A673 (cell line): ENCODE measurements around the gene RAPGEF3. TPM values are rescaled to one million over a fixed set of nuclear protein-coding genes. Genes with fewer than 3 reads are reported as not detected.

Experiments used
- BruUV-seq: library from RNA; stranded (reverse); fragments of 400-500 nt; replicated peaks from 2 replicates; lab custom pipeline; 2021; lab: Mats Ljungman, UMichigan
- CTCF ChIA-PET: fragments of 300-600 bp; sonication (Branson Sonifier 250); formaldehyde crosslinking; loops from one replicate; lab custom pipeline; 2022; ENCODE audit warnings: antibody characterized with exemption; lab: Charles Lee
- POLR2A ChIA-PET: fragments of 300-600 bp; sonication (Branson Sonifier 250); formaldehyde crosslinking; loops from one replicate; lab custom pipeline; 2022; ENCODE audit warnings: antibody characterized with exemption; ENCODE audit not compliant: low non-redundant PET; lab: Charles Lee
- DNase-seq: peaks from one replicate; pipeline ENCODE4 v3.0.0-alpha.2; 2015; ENCODE audit warnings: low spot score
- H3K27ac ChIP-seq: fragments of 200-600 bp; sonication (generic); 2 replicates; pipeline ENCODE4 v1.5.1; 2016; ENCODE audit warnings: mixed run types, low read depth, mild to moderate bottlenecking, mixed read lengths, antibody characterized with exemption, low read length; ENCODE audit not compliant: poor library complexity, severe bottlenecking
- H3K27me3 ChIP-seq: fragments of 200-600 bp; sonication (generic); replicated peaks from 2 replicates; pipeline ENCODE4 v1.6.1; 2017; ENCODE audit warnings: mixed run types, low read depth, mild to moderate bottlenecking, mixed read lengths, antibody characterized with exemption, low read length; ENCODE audit not compliant: insufficient read depth, poor library complexity
- H3K36me3 ChIP-seq: fragments of 200-600 bp; sonication (generic); 2 replicates; pipeline ENCODE4 v1.6.1; 2016; ENCODE audit warnings: mixed run types, mild to moderate bottlenecking, mixed read lengths, antibody characterized with exemption, low read length; ENCODE audit not compliant: insufficient read depth, poor library complexity, severe bottlenecking
- H3K4me1 ChIP-seq: fragments of 200-600 bp; sonication (generic); 2 replicates; pipeline ENCODE4 v1.6.1; 2017; ENCODE audit warnings: mixed run types, mild to moderate bottlenecking, mixed read lengths, antibody characterized with exemption, low read length; ENCODE audit not compliant: insufficient read depth, poor library complexity, severe bottlenecking
- H3K4me3 ChIP-seq: fragments of 200-600 bp; sonication (generic); 2 replicates; pipeline ENCODE4 v1.5.1; 2016; ENCODE audit warnings: low read depth, mixed run types, mild to moderate bottlenecking, mixed read lengths, low read length; ENCODE audit not compliant: poor library complexity, severe bottlenecking
- H3K9me3 ChIP-seq: fragments of 200-600 bp; sonication (generic); 2 replicates; pipeline ENCODE4 v1.6.1; 2016; ENCODE audit warnings: mixed run types, low read depth, mild to moderate bottlenecking, mixed read lengths, antibody characterized with exemption, low read length; ENCODE audit not compliant: poor library complexity, severe bottlenecking
- CTCF ChIP-seq: fragments of 300-800, 200-600 bp; sonication (generic); conservative IDR thresholded peaks from 2 replicates; pipeline ENCODE4 v1.5.1; 2017; ENCODE audit warnings: low read depth, mild to moderate bottlenecking, antibody characterized with exemption, low read length, moderate library complexity, mixed read lengths
- EZH2 ChIP-seq: fragments of 200-600 bp; sonication (generic); IDR thresholded peaks from 2 replicates; pipeline ENCODE4 v1.6.1; 2017; ENCODE audit warnings: borderline replicate concordance, low read depth, mild to moderate bottlenecking, mixed read lengths, antibody characterized with exemption, low read length; ENCODE audit not compliant: poor library complexity, severe bottlenecking
- intact Hi-C: fragments of 100-400 bp; cut with micrococcal nuclease; formaldehyde crosslinking; loops from one replicate; pipeline ENCODE4 v1.10.0; 2022; ENCODE audit not compliant: unreplicated experiment
- total RNA-seq: library from RNA; stranded (reverse); gene quantifications from 2 replicates; pipeline ENCODE4 v1.2.3, GENCODE V29; 2021

RAPGEF3 gene
- total RNA-seq, 1 experiment from 2014 or later: 4.3 TPM

GRCh38 chr12:47781479-47782371, 23.0 kb upstream of the RAPGEF3 start:
- ChIA-PET CTCF (interaction anchor here (1.9 kb wide), 1 partner anchor 57 kb away, joined by 6 read pairs; no protein-coding TSS in a partner anchor), POLR2A (no interaction called here)
- H3K36me3 ChIP-seq: peaks cover 41% of the 10 kb centered on the region
- H3K4me1 ChIP-seq: peaks cover 12% of the 10 kb centered on the region
- H3K27me3 ChIP-seq: no peaks in the 10 kb centered on the region
- no peaks in the 10 kb centered on the region for H3K9me3 ChIP-seq
- DNase-seq: no peak
- BruUV-seq: no TSS peak
- H3K27ac ChIP-seq: peak overlapping the region; percentile 5
- H3K4me3 ChIP-seq: no peak overlapping the region
- intact Hi-C loops: no loop called here
- no peak for TF ChIP-seq CTCF
- no peak for TF ChIP-seq EZH2

- ChIA-PET POLR2A (interaction anchor here (0.7 kb wide), 1 partner anchor 41 kb away, joined by 3 read pairs; no protein-coding TSS in a partner anchor), CTCF (interaction anchor here (0.6 to 1.3 kb wide), 5 partner anchors 8 to 65 kb away, joined by 3 to 5 read pairs (median 4); no protein-coding TSS in a partner anchor)
- Histone ChIP-seq H3K27ac (no peak overlapping the region), H3K4me3 (no peak overlapping the region), H3K27me3 (no peaks in the 10 kb centered on the region), H3K36me3 (peaks cover 29% of the 10 kb centered on the region), H3K9me3 (no peaks in the 10 kb centered on the region), H3K4me1 (peaks cover 29% of the 10 kb centered on the region)
- intact Hi-C loops: loop anchor here (1.0 to 5.0 kb wide), 4 partner anchors 38 to 128 kb away; no protein-coding TSS in a partner anchor
- DNase-seq: no peak
- BruUV-seq: no TSS peak
- TF ChIP-seq CTCF (no peak), EZH2 (no peak)
Observed at GRCh38 chr12:47779943-47780504, 21.3 kb upstream of the RAPGEF3 start.

- intact Hi-C loops: loop anchor here (1.0 to 5.0 kb wide), 4 partner anchors 37 to 127 kb away; no protein-coding TSS in a partner anchor
- CTCF ChIA-PET: interaction anchor here (0.8 to 1.3 kb wide), 5 partner anchors 9 to 64 kb away, joined by 3 to 5 read pairs (median 4); no protein-coding TSS in a partner anchor
- BruUV-seq: no TSS peak
- H3K27me3 ChIP-seq: no peaks in the 10 kb centered on the region
- H3K27ac ChIP-seq: no peak overlapping the region
- no peaks in the 10 kb centered on the region for H3K9me3 ChIP-seq
- peaks cover 35% of the 10 kb centered on the region for H3K4me1 ChIP-seq
- H3K36me3 ChIP-seq: peaks cover 24% of the 10 kb centered on the region
- peak; percentile 91 for DNase-seq
- POLR2A ChIA-PET: no interaction called here
- H3K4me3 ChIP-seq: no peak overlapping the region
- no peak for TF ChIP-seq EZH2
- TF ChIP-seq CTCF: peak; percentile 96
Observed at GRCh38 chr12:47779301-47779942, 20.7 kb upstream of the RAPGEF3 start.
